IPS DF 4.7 (cell line): ENCODE results near the gene ANAPC2.

Experiments
- DNase-seq: peaks from one replicate; pipeline ENCODE4 v3.0.0-alpha.2; 2013; ENCODE audit warnings: low spot score; ENCODE audit errors: extremely low read depth

Gene ANAPC2

GRCh38 chr9:137163805-137164204 is 24.6 kb downstream of the ANAPC2 start:
- DNase-seq, result no peak

- DNase-seq, result no peak
Measured at GRCh38 chr9:137163365-137163715, 25.0 kb downstream of the ANAPC2 start.

- no peak for DNase-seq
Measured at GRCh38 chr9:137162505-137163364, 25.6 kb downstream of the ANAPC2 start.

GRCh38 chr9:137161558-137162486 is 26.5 kb downstream of the ANAPC2 start:
- no peak for DNase-seq

- no peak for DNase-seq
Measured at GRCh38 chr9:137160716-137161557, 27.4 kb downstream of the ANAPC2 start.

GRCh38 chr9:137160054-137160425 is 28.3 kb downstream of the ANAPC2 start:
- no peak for DNase-seq

- DNase-seq, result no peak
Measured at GRCh38 chr9:137159105-137160053, 29.0 kb downstream of the ANAPC2 start.

GRCh38 chr9:137158625-137159024 is 29.7 kb downstream of the ANAPC2 start:
- DNase-seq, result no peak

GRCh38 chr9:137157618-137158415 is 30.5 kb downstream of the ANAPC2 start:
- DNase-seq, result no peak

- DNase-seq, result no peak
Measured at GRCh38 chr9:137156567-137157375, 31.6 kb downstream of the ANAPC2 start.

- DNase-seq, result no peak
Measured at GRCh38 chr9:137152844-137153405, 35.4 kb downstream of the ANAPC2 start.

- no peak for DNase-seq
Measured at GRCh38 chr9:137150617-137151457, 37.5 kb downstream of the ANAPC2 start.

- DNase-seq, result no peak
Measured at GRCh38 chr9:137149942-137150616, 38.3 kb downstream of the ANAPC2 start.

GRCh38 chr9:137149363-137149762 is 39.0 kb downstream of the ANAPC2 start:
- no peak for DNase-seq

- no peak for DNase-seq
Measured at GRCh38 chr9:137148661-137149060, 39.7 kb downstream of the ANAPC2 start.

- no peak for DNase-seq
Measured at GRCh38 chr9:137148242-137148641, 40.1 kb downstream of the ANAPC2 start.

- no peak for DNase-seq
Measured at GRCh38 chr9:137147793-137148160, 40.6 kb downstream of the ANAPC2 start.
